Measurements from ENCODE around the gene ARHGAP42. TPM values are rescaled to one million over a fixed set of nuclear protein-coding genes. Genes with fewer than 3 reads are reported as not detected.

Gene ARHGAP42
- total and polyA plus RNA-seq, 2 of the 13 experiments (the other 11 are each of a cell fraction or from before 2014, with no cell fraction given), result 2.5 to 4.3 TPM

DNA sequence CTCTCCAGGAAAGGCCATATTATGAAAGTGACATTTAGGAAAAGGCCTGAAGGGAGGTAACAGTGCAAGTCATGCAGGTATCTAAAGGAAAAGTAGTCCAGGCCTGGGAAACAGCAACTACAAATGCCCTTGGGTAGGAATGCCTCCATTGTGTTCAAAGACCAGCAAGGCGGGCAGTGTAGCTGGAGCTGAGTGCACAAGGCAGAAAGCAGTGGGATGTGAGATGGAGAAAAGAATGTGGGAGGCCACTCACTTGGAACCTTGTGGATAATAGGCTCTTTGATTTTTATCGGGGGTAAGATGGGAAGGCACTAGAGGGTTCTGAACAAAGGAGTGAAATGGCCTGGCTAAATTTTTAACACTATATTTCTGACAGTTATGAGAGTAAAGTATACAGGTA is 253.9 kb downstream of the ARHGAP42 start:
- Histone ChIP-seq H3K4me3 (replicated peaks in 1 of 3; ENCODE audit: insufficient read depth in 1 of 3, low read depth in 2 of 3, low read length in 3 of 3) (no peak overlapping the region), H4K20me1 (ENCODE audit: insufficient read depth, low read length) (no peaks in the 10 kb centered on the region), H3K9me3 (ENCODE audit: low read length) (no peaks in the 10 kb centered on the region), H2AFZ (ENCODE audit: low read length) (no peak overlapping the region), H3K27ac (ENCODE audit: extremely low read length, insufficient read depth, low read length) (no peak overlapping the region), H3K36me3 (replicated peaks in 1 of 2; ENCODE audit: control insufficient read depth in 1 of 2, insufficient read depth in 2 of 2, low read length in 2 of 2) (no peaks in the 10 kb centered on the region; a peak in 1 of 5 replicates), H3K9ac (ENCODE audit: insufficient read depth, low read depth, low read length) (no peak overlapping the region), H3K79me2 (ENCODE audit: insufficient read depth, low read length) (no peaks in the 10 kb centered on the region), H3K4me2 (ENCODE audit: low read depth, low read length) (no peak overlapping the region), H3K27me3 (ENCODE audit: control insufficient read depth in 1 of 2, insufficient read depth in 2 of 2, low read length in 2 of 2) (no peaks in the 10 kb centered on the region; a peak in 1 of 5 replicates), H3K4me1 (ENCODE audit: insufficient read depth, low read length) (no peaks in the 10 kb centered on the region)
- no peak for TF ChIP-seq ZBTB21 (CRISPR knock-in tag; IDR thresholded peaks at IDR 0.05)
- no peak for TF ChIP-seq TBX3 (IDR thresholded peaks at IDR 0.05; ENCODE audit: borderline replicate concordance)
- ATAC-seq, result no peak
- DNase-seq (ENCODE audit: low spot score), result no peak
- ChIA-PET POLR2A (no interaction called here), CTCF (ENCODE audit: low intra/inter-chr PET ratio, low total read pairs) (no interaction called here)
- in situ Hi-C loops (cut with HindIII; ENCODE audit: extremely low pct_ligation_motif_present, low pct_unique_long_range_greater_than_20kb) (no loop called here), intact Hi-C loops (cut with micrococcal nuclease; ENCODE audit: unreplicated experiment) (no loop called here)
- BruUV-seq (replicated peaks), result no TSS peak
- FAIRE-seq, result no peak
- WGBS (ENCODE audit: low lambda C conversion rate), result 84% methylated on average over 2 of the region's 2 CpGs

DNA sequence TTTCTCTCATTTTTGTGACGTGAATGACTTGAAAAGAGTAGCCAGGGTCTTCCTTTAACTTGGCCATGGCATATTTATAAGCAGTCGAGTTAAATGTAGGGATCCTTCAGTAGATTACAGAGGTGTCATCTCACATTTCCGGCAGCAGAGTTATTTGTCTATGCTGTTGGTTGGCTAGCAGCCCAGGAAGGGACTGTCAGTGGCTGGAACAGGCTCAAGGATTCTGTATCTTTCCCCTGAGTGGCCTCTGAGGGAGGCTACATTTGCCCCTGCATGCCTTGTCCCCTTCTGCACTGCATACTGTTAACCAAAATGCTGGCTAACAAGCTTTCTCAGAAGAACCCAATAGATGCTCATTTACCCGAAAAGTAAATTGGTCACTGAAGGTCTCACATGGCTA is 254.9 kb downstream of the ARHGAP42 start:
- no peaks in the 10 kb centered on the region for H3K9me3 ChIP-seq (ENCODE audit: low read length)
- H3K4me1 ChIP-seq (ENCODE audit: insufficient read depth, low read length), result no peaks in the 10 kb centered on the region
- no peaks in the 10 kb centered on the region; a peak in 1 of 5 replicates for H3K36me3 ChIP-seq (replicated peaks in 1 of 2; ENCODE audit: control insufficient read depth in 1 of 2, insufficient read depth in 2 of 2, low read length in 2 of 2)
- POLR2A ChIA-PET, result no interaction called here
- CTCF ChIA-PET (ENCODE audit: low intra/inter-chr PET ratio, low total read pairs), result no interaction called here
- in situ Hi-C loops (cut with HindIII; ENCODE audit: extremely low pct_ligation_motif_present, low pct_unique_long_range_greater_than_20kb) (no loop called here), intact Hi-C loops (cut with micrococcal nuclease; ENCODE audit: unreplicated experiment) (no loop called here)
- no peaks in the 10 kb centered on the region for H3K79me2 ChIP-seq (ENCODE audit: insufficient read depth, low read length)
- H3K27me3 ChIP-seq (ENCODE audit: control insufficient read depth in 1 of 2, insufficient read depth in 2 of 2, low read length in 2 of 2), result no peaks in the 10 kb centered on the region
- no peak overlapping the region for H2AFZ ChIP-seq (ENCODE audit: low read length)
- BruUV-seq (replicated peaks), result no TSS peak
- WGBS (ENCODE audit: low lambda C conversion rate), result 55% methylated on average over 4 of the region's 4 CpGs
- no peak overlapping the region for H3K4me3 ChIP-seq (replicated peaks in 1 of 3; ENCODE audit: insufficient read depth in 1 of 3, low read depth in 2 of 3, low read length in 3 of 3)
- H4K20me1 ChIP-seq (ENCODE audit: insufficient read depth, low read length), result no peaks in the 10 kb centered on the region
- DNase-seq (ENCODE audit: low spot score) (no peak), FAIRE-seq (no peak), ATAC-seq (no peak)
- no peak overlapping the region for H3K9ac ChIP-seq (ENCODE audit: insufficient read depth, low read depth, low read length)
- H3K4me2 ChIP-seq (ENCODE audit: low read depth, low read length), result no peak overlapping the region
- no peak overlapping the region for H3K27ac ChIP-seq (ENCODE audit: extremely low read length, insufficient read depth, low read length)
- TF ChIP-seq HES4 (CRISPR knock-in tag; IDR thresholded peaks at IDR 0.05; ENCODE audit: borderline replicate concordance), result no peak
- TF ChIP-seq, protein P1, sequence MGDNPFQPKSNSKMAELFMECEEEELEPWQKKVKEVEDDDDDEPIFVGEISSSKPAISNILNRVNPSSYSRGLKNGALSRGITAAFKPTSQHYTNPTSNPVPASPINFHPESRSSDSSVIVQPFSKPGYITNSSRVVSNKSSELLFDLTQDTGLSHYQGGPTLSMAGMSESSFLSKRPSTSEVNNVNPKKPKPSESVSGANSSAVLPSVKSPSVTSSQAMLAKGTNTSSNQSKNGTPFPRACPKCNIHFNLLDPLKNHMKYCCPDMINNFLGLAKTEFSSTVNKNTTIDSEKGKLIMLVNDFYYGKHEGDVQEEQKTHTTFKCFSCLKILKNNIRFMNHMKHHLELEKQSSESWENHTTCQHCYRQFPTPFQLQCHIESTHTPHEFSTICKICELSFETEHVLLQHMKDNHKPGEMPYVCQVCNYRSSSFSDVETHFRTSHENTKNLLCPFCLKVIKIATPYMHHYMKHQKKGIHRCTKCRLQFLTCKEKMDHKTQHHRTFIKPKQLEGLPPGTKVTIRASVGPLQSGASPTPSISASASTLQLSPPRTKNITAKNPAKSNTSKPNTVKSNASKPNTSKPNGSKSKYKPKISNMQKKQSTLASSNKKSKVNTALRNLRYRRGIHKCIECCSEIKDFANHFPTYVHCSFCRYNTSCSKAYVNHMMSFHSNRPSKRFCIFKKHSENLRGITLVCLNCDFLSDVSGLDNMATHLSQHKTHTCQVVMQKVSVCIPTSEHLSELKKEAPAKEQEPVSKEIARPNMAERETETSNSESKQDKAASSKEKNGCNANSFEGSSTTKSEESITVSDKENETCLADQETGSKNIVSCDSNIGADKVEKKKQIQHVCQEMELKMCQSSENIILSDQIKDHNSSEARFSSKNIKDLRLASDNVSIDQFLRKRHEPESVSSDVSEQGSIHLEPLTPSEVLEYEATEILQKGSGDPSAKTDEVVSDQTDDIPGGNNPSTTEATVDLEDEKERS (CRISPR knock-in tag; IDR thresholded peaks at IDR 0.05), result no peak
- no peak for TF ChIP-seq ZFP37 (CRISPR knock-in tag; IDR thresholded peaks at IDR 0.05; ENCODE audit: borderline replicate concordance)
- TF ChIP-seq KLF12 (CRISPR knock-in tag; IDR thresholded peaks at IDR 0.05; ENCODE audit: borderline replicate concordance), result no peak
- no peak for TF ChIP-seq STAG1 (CRISPR knock-in tag; IDR thresholded peaks at IDR 0.05)
- no peak for TF ChIP-seq THYN1 (CRISPR knock-in tag; IDR thresholded peaks at IDR 0.05; ENCODE audit: borderline replicate concordance, low read depth)
- TF ChIP-seq, protein P2, sequence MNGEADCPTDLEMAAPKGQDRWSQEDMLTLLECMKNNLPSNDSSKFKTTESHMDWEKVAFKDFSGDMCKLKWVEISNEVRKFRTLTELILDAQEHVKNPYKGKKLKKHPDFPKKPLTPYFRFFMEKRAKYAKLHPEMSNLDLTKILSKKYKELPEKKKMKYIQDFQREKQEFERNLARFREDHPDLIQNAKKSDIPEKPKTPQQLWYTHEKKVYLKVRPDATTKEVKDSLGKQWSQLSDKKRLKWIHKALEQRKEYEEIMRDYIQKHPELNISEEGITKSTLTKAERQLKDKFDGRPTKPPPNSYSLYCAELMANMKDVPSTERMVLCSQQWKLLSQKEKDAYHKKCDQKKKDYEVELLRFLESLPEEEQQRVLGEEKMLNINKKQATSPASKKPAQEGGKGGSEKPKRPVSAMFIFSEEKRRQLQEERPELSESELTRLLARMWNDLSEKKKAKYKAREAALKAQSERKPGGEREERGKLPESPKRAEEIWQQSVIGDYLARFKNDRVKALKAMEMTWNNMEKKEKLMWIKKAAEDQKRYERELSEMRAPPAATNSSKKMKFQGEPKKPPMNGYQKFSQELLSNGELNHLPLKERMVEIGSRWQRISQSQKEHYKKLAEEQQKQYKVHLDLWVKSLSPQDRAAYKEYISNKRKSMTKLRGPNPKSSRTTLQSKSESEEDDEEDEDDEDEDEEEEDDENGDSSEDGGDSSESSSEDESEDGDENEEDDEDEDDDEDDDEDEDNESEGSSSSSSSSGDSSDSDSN (CRISPR knock-in tag; IDR thresholded peaks at IDR 0.05), result no peak

Data from HepG2 (cell line).